H1 (cell line): ENCODE data around the gene ME3. TPM values are rescaled to one million over a fixed set of nuclear protein-coding genes. Genes with fewer than 3 reads are reported as not detected.

Experiments used
- CHD7 ChIP-seq: fragments of 300-600 bp; sonication (generic); IDR thresholded peaks from 2 replicates; pipeline ENCODE4 v1.7.1; 2012; ENCODE audit warnings: low read length, moderate library complexity, mild to moderate bottlenecking, inconsistent platforms; ENCODE audit not compliant: insufficient replicate concordance
- HDAC6 ChIP-seq: IDR thresholded peaks from one replicate; pipeline ENCODE4 v1.7.1; 2012; ENCODE audit warnings: low read depth, mild to moderate bottlenecking, inconsistent platforms, low read length, moderate library complexity
- polyA plus RNA-seq, 7 experiments: library from polyadenylated mRNA; depleted of rRNA in 3 of 7; stranded (reverse) in 5 of 7; unstranded in 2 of 7; fragments of >200 nt in 5 of 7; fragments of 200-250 nt in 2 of 7; gene quantifications; 1 replicate in 5 of 7; 2 replicates in 1 of 7; 4 replicates in 1 of 7; pipeline versions ENCODE4 v1.2.1 to v1.2.3, GENCODE V29; 2011 to 2013; ENCODE audit warnings: missing spikeins in 2 of 7, mixed read lengths in 2 of 7
- total RNA-seq: library from RNA; stranded (reverse); fragmentation: NEBNext Ultra II Directional; extraction: Animal tissue kit (Norgen Biotek cat#: 25700); gene quantifications from 2 replicates; pipeline ENCODE4 v1.2.1, GENCODE V29; 2021

Gene ME3
- total and polyA plus RNA-seq, 2 of the 8 experiments (the other 6 are each of a cell fraction or from before 2014, with no cell fraction given), result 1.5 to 2.8 TPM

DNA sequence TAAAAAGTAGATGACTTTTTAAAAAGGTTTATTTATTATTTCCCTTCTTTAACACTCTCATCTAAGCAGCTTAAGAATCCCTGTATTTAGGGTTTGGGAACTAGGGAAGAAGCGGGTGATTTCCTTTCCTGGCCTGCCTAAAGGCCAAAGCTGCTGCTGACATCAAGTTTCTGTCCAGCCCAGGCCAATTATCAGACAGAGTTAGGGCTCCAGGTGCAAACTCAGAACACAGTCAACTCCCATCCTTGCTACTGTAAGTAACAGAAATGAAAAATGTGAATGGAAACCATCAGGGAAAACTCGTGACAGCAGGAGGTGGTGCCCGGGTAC, 188.8 kb downstream of the ME3 start (continued):
- TF ChIP-seq CHD7 (no peak), HDAC6 (no peak)
